H1 (cell line): Measurements from ENCODE around the gene LPO. TPM values are rescaled to one million over a fixed set of nuclear protein-coding genes. Genes with fewer than 3 reads are reported as not detected.

Experiments used
- CTCF ChIA-PET: fragments of 300-600 bp; sonication (Branson Sonifier 250); formaldehyde crosslinking; loops from one replicate; lab custom pipeline; 2021; ENCODE audit not compliant: partially characterized antibody; lab: Charles Lee
- POLR2A ChIA-PET: fragments of 300-600 bp; sonication (Branson Sonifier 250); formaldehyde crosslinking; loops from one replicate; lab custom pipeline; 2021; ENCODE audit warnings: inconsistent platforms; ENCODE audit not compliant: partially characterized antibody; lab: Charles Lee
- DNase-seq, 2 experiments: peaks; one replicate each; pipeline versions ENCODE4 v3.0.0 to v3.0.0-alpha.2; 2010 to 2022; ENCODE audit warnings: low spot score in 2 of 2, low read depth in 1 of 2, mixed read lengths in 1 of 2
- FAIRE-seq: peaks from 2 replicates; lab custom pipeline; 2011; peaks lifted over from hg19 to GRCh38; lab: Jason Lieb, UNC
- H2AFZ ChIP-seq: 2 replicates; pipeline ENCODE4 v1.8.1; 2012; ENCODE audit warnings: low read length, inconsistent platforms
- H2AK5ac ChIP-seq: 2 replicates; pipeline ENCODE4 v1.6.1; 2013; ENCODE audit warnings: low read depth, low read length
- H2BK120ac ChIP-seq: replicated peaks from 2 replicates; pipeline ENCODE3; 2013; ENCODE audit warnings: low read depth, low read length, inconsistent platforms
- H2BK12ac ChIP-seq: 2 replicates; pipeline ENCODE4 v1.6.1; 2013; ENCODE audit warnings: low read depth, low read length
- H2BK15ac ChIP-seq: 2 replicates; pipeline ENCODE4 v1.6.1; 2013; ENCODE audit warnings: low read length
- H2BK20ac ChIP-seq: 2 replicates; pipeline ENCODE4 v1.6.1; 2013; ENCODE audit warnings: low read length
- H2BK5ac ChIP-seq: 2 replicates; pipeline ENCODE4 v1.6.1; 2013; ENCODE audit warnings: low read depth, low read length
- H3K14ac ChIP-seq: 2 replicates; pipeline ENCODE4 v1.6.1; 2013; ENCODE audit warnings: inconsistent platforms; ENCODE audit not compliant: insufficient read length
- H3K18ac ChIP-seq: 2 replicates; pipeline ENCODE4 v1.6.1; 2013; ENCODE audit warnings: low read length; ENCODE audit errors: extremely low read depth
- H3K23ac ChIP-seq: 2 replicates; pipeline ENCODE4 v1.6.1; 2013; ENCODE audit warnings: inconsistent platforms; ENCODE audit not compliant: insufficient read length
- H3K23me2 ChIP-seq: 2 replicates; pipeline ENCODE4 v1.6.1; 2013; ENCODE audit warnings: low read depth, low read length
- H3K27ac ChIP-seq: 2 replicates; pipeline ENCODE4 v1.6.1; 2011; ENCODE audit warnings: low read depth, low read length, inconsistent platforms
- H3K27me3 ChIP-seq, 4 experiments: replicated peaks in 1 of 4; 1 replicate in 1 of 4; 2 replicates in 3 of 4; pipeline versions ENCODE4 v1.6.1 to v1.8.1; 2011 to 2013; ENCODE audit warnings: low read length in 3 of 4, mild to moderate bottlenecking in 3 of 4, inconsistent platforms in 2 of 4, mixed read lengths in 2 of 4, moderate library complexity in 1 of 4; ENCODE audit not compliant: control insufficient read depth in 3 of 4, insufficient read depth in 3 of 4; ENCODE audit errors: extremely low read depth in 1 of 4
- H3K36me3 ChIP-seq, 4 experiments: 2 replicates each; pipeline versions ENCODE4 v1.6.1 to v1.8.1; 2011 to 2013; ENCODE audit warnings: mild to moderate bottlenecking in 4 of 4, low read length in 3 of 4, moderate library complexity in 2 of 4, control low read depth in 1 of 4, inconsistent platforms in 1 of 4; ENCODE audit not compliant: insufficient read depth in 4 of 4, control insufficient read depth in 2 of 4
- H3K4ac ChIP-seq: replicated peaks from 2 replicates; pipeline ENCODE3; 2013; ENCODE audit warnings: low read length, low read depth, mixed read lengths, inconsistent platforms; ENCODE audit not compliant: insufficient read length
- H3K4me1 ChIP-seq, 4 experiments: replicated peaks in 1 of 4; 1 replicate in 1 of 4; 2 replicates in 3 of 4; pipeline versions ENCODE4 v1.6.1 to v1.8.1; 2011 to 2013; ENCODE audit warnings: low read length in 3 of 4, inconsistent platforms in 2 of 4, mixed read lengths in 1 of 4; ENCODE audit not compliant: insufficient read depth in 4 of 4, control insufficient read depth in 3 of 4
- H3K4me2 ChIP-seq, 2 experiments: 2 replicates each; pipeline versions ENCODE4 v1.6.1 to v1.8.1; 2011 to 2013; ENCODE audit warnings: low read depth in 2 of 2, low read length in 2 of 2, control low read depth in 1 of 2, inconsistent platforms in 1 of 2, mild to moderate bottlenecking in 1 of 2; ENCODE audit not compliant: insufficient read depth in 1 of 2
- H3K4me3 ChIP-seq, 4 experiments: fragments of 200-600, 300-600 bp in 1 of 4; sonication (generic), shearing (Covaris generic), sonication (Bioruptor Twin) in 1 of 4; 2 replicates each; pipeline versions ENCODE4 v1.5.1 to v1.8.1; 2011 to 2016; ENCODE audit warnings: low read length in 4 of 4, low read depth in 3 of 4, control low read depth in 2 of 4, inconsistent platforms in 2 of 4, mild to moderate bottlenecking in 2 of 4, mixed read lengths in 1 of 4, moderate library complexity in 1 of 4; ENCODE audit not compliant: insufficient read depth in 2 of 4; ENCODE audit errors: extremely low read depth in 1 of 4
- H3K56ac ChIP-seq: replicated peaks from 2 replicates; pipeline ENCODE3; 2013; ENCODE audit warnings: low read depth, mild to moderate bottlenecking, mixed read lengths, low read length, inconsistent platforms; ENCODE audit not compliant: insufficient read length
- H3K79me1 ChIP-seq: 2 replicates; pipeline ENCODE4 v1.6.1; 2013; ENCODE audit warnings: low read depth, low read length, control low read depth
- H3K79me2 ChIP-seq, 2 experiments: 2 replicates each; pipeline versions ENCODE4 v1.6.1 to v1.8.1; 2012 to 2013; ENCODE audit warnings: low read length in 2 of 2, mild to moderate bottlenecking in 2 of 2, inconsistent platforms in 1 of 2; ENCODE audit not compliant: insufficient read depth in 2 of 2, control insufficient read depth in 1 of 2
- H3K9ac ChIP-seq, 4 experiments: replicated peaks in 1 of 4; 1 replicate in 1 of 4; 2 replicates in 3 of 4; pipeline versions ENCODE4 v1.6.1 to v1.8.1; 2011 to 2013; ENCODE audit warnings: low read depth in 3 of 4, low read length in 3 of 4, control low read depth in 2 of 4, mild to moderate bottlenecking in 2 of 4, moderate library complexity in 2 of 4, inconsistent platforms in 1 of 4; ENCODE audit errors: extremely low read depth in 1 of 4
- H3K9me3 ChIP-seq, 2 experiments: 2 replicates each; pipeline versions ENCODE4 v1.6.1 to v1.8.1; 2012 to 2013; ENCODE audit warnings: mild to moderate bottlenecking in 2 of 2, moderate library complexity in 2 of 2, control low read depth in 1 of 2, inconsistent platforms in 1 of 2, low read depth in 1 of 2, low read length in 1 of 2, mixed read lengths in 1 of 2; ENCODE audit not compliant: insufficient read depth in 2 of 2
- H4K20me1 ChIP-seq, 2 experiments: replicated peaks in 1 of 2; 2 replicates each; pipeline versions ENCODE3 to v1.8.1; 2011 to 2013; ENCODE audit warnings: inconsistent platforms in 2 of 2, low read length in 2 of 2, mild to moderate bottlenecking in 1 of 2; ENCODE audit not compliant: insufficient read depth in 2 of 2, control insufficient read depth in 1 of 2
- H4K5ac ChIP-seq: 2 replicates; pipeline ENCODE4 v1.6.1; 2013; ENCODE audit warnings: low read length, low read depth, mixed read lengths, inconsistent platforms; ENCODE audit not compliant: insufficient read length
- H4K8ac ChIP-seq: 2 replicates; pipeline ENCODE4 v1.8.0; 2013; ENCODE audit warnings: mild to moderate bottlenecking, moderate library complexity, low read length, inconsistent platforms; ENCODE audit not compliant: insufficient read depth; ENCODE audit errors: extremely low read depth
- H4K91ac ChIP-seq: replicated peaks from 2 replicates; pipeline ENCODE3; 2013; ENCODE audit warnings: low read length, mixed read lengths, inconsistent platforms; ENCODE audit not compliant: insufficient read length
- CBX5 ChIP-seq: fragments of 300-800, 300-1000 bp; sonication (generic); IDR thresholded peaks from 2 replicates; pipeline ENCODE4 v1.7.1; 2016; ENCODE audit warnings: antibody characterized with exemption, low read length, low read depth
- CHD2 ChIP-seq: IDR thresholded peaks from 2 replicates; pipeline ENCODE4 v1.6.1; 2012; ENCODE audit warnings: low read length, improper control_type of control experiment
- KDM5A ChIP-seq: fragments of 200-600 bp; IDR thresholded peaks from 2 replicates; pipeline ENCODE4 v1.7.1; 2012; ENCODE audit warnings: mild to moderate bottlenecking, low read length, inconsistent platforms, mixed read lengths
- NRF1 ChIP-seq: IDR thresholded peaks from 2 replicates; pipeline ENCODE4 v1.6.1; 2011; ENCODE audit warnings: mild to moderate bottlenecking, low read depth, low read length, improper control_type of control experiment
- TEAD4 ChIP-seq: IDR thresholded peaks from 2 replicates; pipeline ENCODE4 v1.6.1; 2012; ENCODE audit warnings: low read depth, low read length, inconsistent platforms, mixed read lengths
- WGBS, 2 experiments: shearing (Covaris generic) in 1 of 2; methylation state at CpG; one replicate each; pipeline versions ENCODE4 v1.1.6 to v1.1.7; 2013 to 2015; ENCODE audit warnings: low lambda C conversion rate in 2 of 2, mixed read lengths in 2 of 2, inconsistent platforms in 1 of 2, low coverage in 1 of 2, missing lambda C conversion rate in 1 of 2; ENCODE audit not compliant: insufficient replicate concordance in 2 of 2, insufficient coverage in 1 of 2, insufficient read length in 1 of 2; ENCODE audit errors: extremely low coverage in 1 of 2, missing lambda C conversion rate in 1 of 2; 5-methylcytosine and 5-hydroxymethylcytosine counted together
- polyA plus RNA-seq, 7 experiments: library from polyadenylated mRNA; depleted of rRNA in 3 of 7; stranded (reverse) in 5 of 7; unstranded in 2 of 7; fragments of >200 nt in 5 of 7; fragments of 200-250 nt in 2 of 7; gene quantifications; 1 replicate in 5 of 7; 2 replicates in 1 of 7; 4 replicates in 1 of 7; pipeline versions ENCODE4 v1.2.1 to v1.2.3, GENCODE V29; 2011 to 2013; ENCODE audit warnings: missing spikeins in 2 of 7, mixed read lengths in 2 of 7
- total RNA-seq: library from RNA; stranded (reverse); fragmentation: NEBNext Ultra II Directional; extraction: Animal tissue kit (Norgen Biotek cat#: 25700); gene quantifications from 2 replicates; pipeline ENCODE4 v1.2.1, GENCODE V29; 2021
- TF ChIP-seq, protein P1 (sequence below): IDR thresholded peaks from 2 replicates; pipeline ENCODE4 v1.6.1; 2011; ENCODE audit warnings: low read depth, mild to moderate bottlenecking, low read length; ENCODE audit not compliant: insufficient read depth

The LPO gene
- total and polyA plus RNA-seq, 2 of the 8 experiments (the other 6 are each of a cell fraction or from before 2014, with no cell fraction given): 0.38 to 0.52 TPM

DNA sequence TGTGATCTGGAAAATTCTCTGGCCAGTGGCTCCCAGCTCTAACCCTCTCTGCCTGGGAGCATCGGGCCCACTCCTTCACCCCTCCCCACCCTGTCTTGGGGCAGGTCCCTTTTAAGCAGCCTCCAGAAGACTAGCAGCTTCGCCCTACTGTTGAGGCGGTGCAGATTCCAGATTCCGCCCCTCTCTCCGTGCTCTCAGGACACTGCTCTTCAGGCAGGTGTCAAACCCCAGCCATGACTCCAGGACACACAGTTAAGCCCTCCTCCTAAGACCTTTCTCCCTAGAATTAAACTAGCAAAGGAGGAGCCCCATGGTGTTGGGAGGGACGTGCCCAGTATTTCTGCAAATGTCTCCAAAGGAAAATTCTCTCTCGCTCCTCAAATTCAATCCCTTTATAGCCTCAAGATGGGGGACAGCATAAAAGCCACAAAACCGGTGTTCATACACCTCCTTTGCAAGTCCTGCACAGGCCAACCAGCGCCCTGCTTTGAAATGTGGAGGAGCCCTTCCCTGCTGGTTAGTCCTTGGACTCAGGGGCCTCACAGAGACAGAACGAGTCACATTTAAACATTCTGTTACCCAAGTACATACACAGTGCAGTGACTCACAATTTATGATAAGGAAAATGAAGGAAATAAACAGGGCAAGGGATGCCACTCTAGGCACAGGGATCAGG, 7.2 kb downstream of the LPO start:
- H2BK120ac ChIP-seq: no peak overlapping the region
- H3K14ac ChIP-seq: no peak overlapping the region
- no peaks in the 10 kb centered on the region for H4K20me1 ChIP-seq
- H3K4me2 ChIP-seq: no peak overlapping the region
- H3K79me2 ChIP-seq: no peaks in the 10 kb centered on the region
- 84% methylated on average over 10 of the region's 10 CpGs; no CpG with 5 or more reads in 1 of the 2 experiments for WGBS, 2 experiments
- H3K23ac ChIP-seq: no peak overlapping the region
- no peaks in the 10 kb centered on the region for H3K36me3 ChIP-seq
- H2AFZ ChIP-seq: no peak overlapping the region
- no peak overlapping the region for H3K18ac ChIP-seq
- POLR2A ChIA-PET: no interaction called here
- DNase-seq (no peak), FAIRE-seq (no peak)
- no peak overlapping the region; the same call in 1 of the 2 replicates for H4K8ac ChIP-seq
- H2BK5ac ChIP-seq: no peak overlapping the region
- no peak overlapping the region for H3K4ac ChIP-seq
- no peaks in the 10 kb centered on the region for H3K79me1 ChIP-seq
- no peak overlapping the region for H3K4me3 ChIP-seq
- peaks cover 25 to 40% (median 39%) of the 10 kb centered on the region in 4 experiments for H3K27me3 ChIP-seq
- peaks cover 5% of the 10 kb centered on the region; the same call in 1 of the 2 replicates for H3K23me2 ChIP-seq
- H2AK5ac ChIP-seq: no peak overlapping the region
- H4K91ac ChIP-seq: no peak overlapping the region
- H4K5ac ChIP-seq: no peak overlapping the region
- no peak overlapping the region for H3K56ac ChIP-seq
- TF ChIP-seq TEAD4: no peak
- TF ChIP-seq CHD2: no peak
- no peak for TF ChIP-seq CBX5
- TF ChIP-seq NRF1: no peak
- TF ChIP-seq KDM5A: no peak
- TF ChIP-seq, protein P1, sequence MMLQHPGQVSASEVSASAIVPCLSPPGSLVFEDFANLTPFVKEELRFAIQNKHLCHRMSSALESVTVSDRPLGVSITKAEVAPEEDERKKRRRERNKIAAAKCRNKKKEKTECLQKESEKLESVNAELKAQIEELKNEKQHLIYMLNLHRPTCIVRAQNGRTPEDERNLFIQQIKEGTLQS: no peak
- H2BK15ac ChIP-seq: 0 out of 2 replicates have a peak overlapping the region, but pooled peaks have one; percentile 14
- H2BK20ac ChIP-seq: no peak overlapping the region
- peaks cover 0 to 10% (median 2%) of the 10 kb centered on the region in 4 experiments; a peak in 5 of 7 replicates for H3K4me1 ChIP-seq
- CTCF ChIA-PET: interaction anchor here (0.8 to 1.2 kb wide), 4 partner anchors 9 to 49 kb away, joined by 3 to 5 read pairs (median 4); no protein-coding TSS in a partner anchor
- H2BK12ac ChIP-seq: no peak overlapping the region
- no peak overlapping the region for H3K9ac ChIP-seq
- peaks cover 6 to 8% of the 10 kb centered on the region in 2 experiments; a peak in 3 of 4 replicates for H3K9me3 ChIP-seq
- H3K27ac ChIP-seq: no peak overlapping the region
